ENCODE measurements around the gene CPLANE2. TPM values are rescaled to one million over a fixed set of nuclear protein-coding genes. Genes with fewer than 3 reads are reported as not detected.

The CPLANE2 gene
- total RNA-seq, 1 donor from 2014 or later = 6.1 TPM

DNA sequence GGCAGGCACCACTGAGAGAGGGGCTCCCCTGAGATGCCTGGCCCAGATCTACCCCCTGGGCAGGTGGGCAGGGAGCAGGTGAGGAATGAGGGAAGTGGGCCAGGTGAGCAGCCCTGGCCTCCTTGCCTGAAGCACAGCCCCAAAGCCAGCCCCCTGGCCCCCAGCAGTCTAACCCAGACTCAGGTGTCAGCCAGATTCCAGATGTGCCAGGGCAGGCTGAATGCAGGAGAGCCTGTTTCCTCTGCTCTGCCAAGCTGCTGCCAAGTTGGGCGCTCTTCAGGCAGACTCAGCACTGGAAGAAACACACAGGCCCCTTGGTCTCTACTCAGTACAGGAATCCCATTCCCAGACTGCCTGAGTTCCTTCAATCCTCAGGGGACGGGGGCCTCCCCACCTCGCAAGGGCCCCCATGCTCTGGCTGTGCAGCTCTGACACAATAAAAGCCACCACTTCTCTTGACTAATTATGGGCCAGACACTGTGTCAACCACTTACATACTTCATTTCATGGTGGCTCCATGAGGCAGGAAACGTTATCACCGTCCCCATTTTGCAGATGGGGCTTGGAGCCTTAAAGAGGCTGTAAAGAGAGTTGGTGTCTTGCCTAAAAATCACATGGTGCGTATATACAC lies 45.0 kb downstream of the CPLANE2 start:
- intact Hi-C loops (cut with micrococcal nuclease) = no loop called here

GRCh38 chr1:16191309-16191708 lies 45.7 kb downstream of the CPLANE2 start:
- intact Hi-C loops (cut with micrococcal nuclease) = no loop called here

GRCh38 chr1:16189921-16190621 lies 46.9 kb downstream of the CPLANE2 start:
- intact Hi-C loops (cut with micrococcal nuclease) = no loop called here

DNA sequence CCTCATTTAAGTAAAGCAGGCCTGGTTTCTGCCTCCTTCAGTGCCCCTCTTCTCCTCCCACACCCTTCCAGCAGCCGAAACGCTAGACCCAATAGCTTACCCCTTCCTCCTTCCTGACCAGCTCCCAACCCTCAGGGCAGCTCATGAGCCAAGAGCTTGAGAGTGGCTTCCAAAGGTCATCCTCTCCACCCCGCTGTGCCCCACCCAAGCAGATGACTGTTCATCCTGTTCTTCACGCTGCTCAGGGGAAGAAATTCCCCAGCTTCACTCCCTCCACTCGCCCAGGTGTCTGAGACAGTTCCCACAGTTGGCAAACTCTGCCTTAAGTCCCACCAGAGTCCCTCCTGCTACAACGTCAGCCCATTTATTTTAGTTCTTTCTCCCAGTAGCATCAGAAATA lies 48.0 kb downstream of the CPLANE2 start:
- intact Hi-C loops (cut with micrococcal nuclease) = no loop called here

- intact Hi-C loops (cut with micrococcal nuclease) = loop anchor here (1.0 to 2.0 kb wide), 5 partner anchors 56 to 396 kb away; no protein-coding TSS in a partner anchor
These were observed 49.1 kb downstream of the CPLANE2 start for GRCh38 chr1:16187748-16188401.

GRCh38 chr1:16186655-16187235 lies 50.2 kb downstream of the CPLANE2 start:
- intact Hi-C loops (cut with micrococcal nuclease) = loop anchor here (1.0 to 2.0 kb wide), 5 partner anchors 58 to 394 kb away; no protein-coding TSS in a partner anchor

DNA sequence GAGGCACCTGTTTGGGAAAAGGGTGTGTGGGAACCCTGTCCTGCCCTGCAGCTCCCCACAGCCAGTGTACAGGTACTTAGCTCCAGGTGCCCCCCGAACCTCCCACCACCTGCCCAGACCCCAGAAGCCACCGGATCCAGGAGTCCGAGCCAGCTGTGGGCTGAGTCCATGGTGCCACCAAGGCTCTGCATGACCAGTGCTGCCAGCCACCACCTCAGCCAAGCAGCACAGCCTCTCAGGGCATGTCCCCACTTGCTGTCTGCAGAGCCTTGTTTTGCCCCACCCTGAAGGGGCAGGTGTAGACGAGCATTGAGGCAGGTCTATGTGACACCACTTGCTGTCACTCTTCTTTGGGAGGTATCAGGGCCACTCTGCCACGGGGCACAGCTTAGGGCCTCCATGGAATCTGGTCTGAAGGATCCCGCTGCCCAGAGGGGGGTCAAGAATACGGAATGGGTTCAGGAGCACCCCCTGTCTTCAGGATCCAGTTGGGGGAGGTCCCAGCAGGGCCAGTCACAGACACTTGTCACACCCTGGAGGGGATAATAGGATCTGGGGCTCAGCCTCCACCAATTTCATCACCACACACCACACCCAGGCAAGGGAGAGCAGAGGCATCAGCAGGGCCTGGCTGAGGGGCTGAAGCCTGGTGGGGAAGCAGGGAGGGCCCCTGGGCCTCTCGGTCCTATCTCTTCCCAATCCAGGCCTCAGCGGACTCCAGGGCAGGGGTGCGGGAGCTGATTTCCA lies 52.3 kb downstream of the CPLANE2 start:
- intact Hi-C loops (cut with micrococcal nuclease) = no loop called here

GRCh38 chr1:16183765-16184556 lies 53.0 kb downstream of the CPLANE2 start:
- intact Hi-C loops (cut with micrococcal nuclease) = no loop called here

DNA sequence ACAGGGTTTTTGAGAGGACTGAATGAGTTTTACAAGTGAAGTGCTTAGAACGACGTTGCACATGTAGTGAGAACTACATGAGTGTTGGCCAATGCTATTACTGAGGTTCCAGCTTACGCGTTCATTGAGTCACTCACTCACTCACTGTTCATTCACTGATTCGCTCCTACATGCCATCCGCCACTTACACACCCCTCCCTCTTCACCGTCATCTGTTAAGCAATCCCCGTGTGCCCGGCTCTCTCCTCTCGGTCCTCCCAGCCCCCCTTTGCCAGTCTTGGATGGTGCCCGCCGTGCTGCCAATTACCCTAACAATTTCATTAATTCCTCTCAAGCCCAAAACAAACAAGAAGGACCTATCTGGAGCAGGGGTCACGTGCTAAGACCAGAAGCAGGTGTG lies 53.8 kb downstream of the CPLANE2 start:
- intact Hi-C loops (cut with micrococcal nuclease) = no loop called here

DNA sequence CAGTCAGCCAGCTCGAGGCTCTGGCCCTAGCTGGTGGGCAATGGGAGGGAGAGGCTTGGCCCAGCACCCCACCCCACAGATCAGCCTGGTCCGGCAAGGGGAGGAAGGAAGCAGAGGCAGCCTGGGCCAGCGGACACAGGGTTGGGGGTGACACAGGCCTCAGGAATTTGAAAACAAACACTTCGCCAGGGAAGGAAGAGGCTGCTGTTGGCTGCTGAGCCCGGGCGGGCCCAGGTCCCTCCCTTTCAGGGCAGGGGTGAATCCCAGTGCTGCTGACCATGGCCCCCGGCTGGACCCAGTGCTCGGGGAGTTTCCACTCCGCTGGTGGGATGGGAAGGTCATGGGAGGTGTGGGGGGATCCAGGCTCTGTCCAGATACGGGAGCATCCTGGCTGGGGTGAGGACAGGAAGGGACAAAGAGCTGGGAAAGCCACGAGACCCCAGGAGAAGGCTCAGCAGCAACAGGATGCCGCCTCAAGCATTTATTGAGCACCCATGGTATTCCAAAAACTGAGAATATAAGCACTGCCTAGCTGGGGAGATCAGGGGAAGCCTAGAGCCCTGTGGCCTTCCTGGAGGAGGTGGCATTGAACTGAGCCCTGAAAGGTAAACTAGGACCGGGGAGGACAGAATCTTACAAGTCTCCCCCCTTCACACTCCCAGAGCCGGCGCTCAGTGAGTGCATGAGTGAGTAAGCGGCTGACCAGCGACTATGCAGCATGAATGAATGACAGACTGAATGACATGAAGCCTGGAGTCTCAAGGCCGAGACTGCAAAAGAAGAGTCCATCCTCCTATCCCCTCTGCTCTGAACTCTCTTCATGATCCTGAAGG lies 54.9 kb downstream of the CPLANE2 start:
- intact Hi-C loops (cut with micrococcal nuclease) = no loop called here

Other genes with a start within 250 kb of the CPLANE2 start
- gene SRARP, start 232.9 kb downstream of the CPLANE2 start, total RNA-seq = not detected in 2 replicates
- gene HSPB7, start 219.1 kb downstream of the CPLANE2 start, total RNA-seq = not detected in 2 replicates
- not detected in 2 replicates for gene CLCNKA, start 215.1 kb downstream of the CPLANE2 start, total RNA-seq
- gene CLCNKB, start 193.4 kb downstream of the CPLANE2 start, total RNA-seq = not detected in 2 replicates
- 1.2 and 1.3 TPM in 2 replicates for gene FAM131C, start 163.5 kb downstream of the CPLANE2 start, total RNA-seq
- not detected in 2 replicates for gene EPHA2, start 81.1 kb downstream of the CPLANE2 start, total RNA-seq
- gene ARHGEF19, start 24.5 kb downstream of the CPLANE2 start, total RNA-seq = 8.2 and 10.7 TPM in 2 replicates
- gene FBXO42, start 115.3 kb upstream of the CPLANE2 start, total RNA-seq = 20.0 and 20.1 TPM in 2 replicates
- gene SZRD1, start 130.1 kb upstream of the CPLANE2 start, total RNA-seq = 179 and 189 TPM in 2 replicates
- gene SPATA21, start 200.2 kb upstream of the CPLANE2 start, total RNA-seq = 0.12 TPM in 1 of 2 replicates, not detected in the other
- 150 and 154 TPM in 2 replicates for gene NECAP2, start 203.5 kb upstream of the CPLANE2 start, total RNA-seq